H9 (cell line): ENCODE data around the gene ARHGEF10L. TPM values are rescaled to one million over a fixed set of nuclear protein-coding genes. Genes with fewer than 3 reads are reported as not detected.

Experiments used
- DNase-seq: peaks from one replicate; pipeline ENCODE4 v3.0.0-alpha.2; 2017
- H2AFZ ChIP-seq: one replicate; pipeline ENCODE4 v1.6.1; 2013; ENCODE audit warnings: mild to moderate bottlenecking, low read length, control low read depth, moderate library complexity
- H2AK5ac ChIP-seq: 2 replicates; pipeline ENCODE4 v1.6.1; 2013; ENCODE audit warnings: low read length, control low read depth, mixed read lengths; ENCODE audit not compliant: insufficient read length
- H2BK120ac ChIP-seq: one replicate; pipeline ENCODE4 v1.6.1; 2013; ENCODE audit warnings: low read depth, mild to moderate bottlenecking, low read length, control low read depth, inconsistent platforms; ENCODE audit not compliant: poor library complexity, severe bottlenecking
- H2BK12ac ChIP-seq: 2 replicates; pipeline ENCODE4 v1.6.1; 2013; ENCODE audit warnings: low read length, control low read depth, mixed read lengths, low read depth; ENCODE audit not compliant: insufficient read length
- H2BK15ac ChIP-seq: 2 replicates; pipeline ENCODE4 v1.6.1; 2013; ENCODE audit warnings: low read depth, low read length, control low read depth
- H2BK20ac ChIP-seq: one replicate; pipeline ENCODE4 v1.6.1; 2013; ENCODE audit warnings: low read depth, mild to moderate bottlenecking, low read length, control low read depth, inconsistent platforms; ENCODE audit not compliant: poor library complexity, severe bottlenecking
- H2BK5ac ChIP-seq: 2 replicates; pipeline ENCODE4 v1.6.1; 2013; ENCODE audit warnings: low read length, control low read depth, mixed read lengths; ENCODE audit not compliant: insufficient read length
- H3K14ac ChIP-seq: 2 replicates; pipeline ENCODE4 v1.6.1; 2013; ENCODE audit warnings: low read length, control low read depth; ENCODE audit not compliant: insufficient read depth
- H3K18ac ChIP-seq: 2 replicates; pipeline ENCODE4 v1.6.1; 2013; ENCODE audit warnings: low read depth, mild to moderate bottlenecking, mixed read lengths, low read length, control low read depth; ENCODE audit not compliant: insufficient read length
- H3K23ac ChIP-seq: 2 replicates; pipeline ENCODE4 v1.6.1; 2013; ENCODE audit warnings: low read length, control low read depth, mixed read lengths, low read depth; ENCODE audit not compliant: insufficient read length
- H3K23me2 ChIP-seq: 2 replicates; pipeline ENCODE4 v1.6.1; 2013; ENCODE audit warnings: low read depth, mild to moderate bottlenecking, mixed read lengths, low read length, control low read depth; ENCODE audit not compliant: insufficient read length, poor library complexity, severe bottlenecking
- H3K27ac ChIP-seq: 2 replicates; pipeline ENCODE4 v1.5.1; 2013; ENCODE audit warnings: low read length, control low read depth, mixed read lengths, low read depth; ENCODE audit not compliant: insufficient read length
- H3K27me3 ChIP-seq: 2 replicates; pipeline ENCODE4 v1.6.1; 2013; ENCODE audit warnings: low read length, control low read depth, inconsistent platforms; ENCODE audit not compliant: insufficient read depth
- H3K4ac ChIP-seq: 2 replicates; pipeline ENCODE4 v1.6.1; 2013; ENCODE audit warnings: low read depth, mild to moderate bottlenecking, control low read depth, inconsistent platforms, low read length, moderate library complexity
- H3K4me1 ChIP-seq: 2 replicates; pipeline ENCODE4 v1.6.1; 2013; ENCODE audit warnings: low read length, control low read depth, inconsistent platforms; ENCODE audit not compliant: insufficient read depth
- H3K4me2 ChIP-seq: 2 replicates; pipeline ENCODE4 v1.6.1; 2013; ENCODE audit warnings: low read length, control low read depth, mixed read lengths; ENCODE audit not compliant: insufficient read length, insufficient read depth
- H3K56ac ChIP-seq: 2 replicates; pipeline ENCODE4 v1.6.1; 2013; ENCODE audit warnings: low read depth, mild to moderate bottlenecking, mixed read lengths, low read length, control low read depth; ENCODE audit not compliant: insufficient read length
- H3K79me1 ChIP-seq: 2 replicates; pipeline ENCODE4 v1.6.1; 2013; ENCODE audit warnings: low read depth, mild to moderate bottlenecking, moderate library complexity, low read length, control low read depth, inconsistent platforms; ENCODE audit not compliant: insufficient read depth, poor library complexity, severe bottlenecking
- H3K79me2 ChIP-seq: 2 replicates; pipeline ENCODE4 v1.6.1; 2013; ENCODE audit warnings: low read length, control low read depth, inconsistent platforms; ENCODE audit not compliant: insufficient read depth
- H3K9ac ChIP-seq: 2 replicates; pipeline ENCODE4 v1.6.1; 2013; ENCODE audit warnings: low read length, control low read depth, mixed read lengths; ENCODE audit not compliant: insufficient read length; ENCODE audit errors: extremely low read depth
- H3K9me3 ChIP-seq: one replicate; pipeline ENCODE4 v1.6.1; 2013; ENCODE audit warnings: low read depth, low read length, inconsistent platforms; ENCODE audit not compliant: control insufficient read depth
- H3T11ph ChIP-seq: one replicate; pipeline ENCODE4 v1.6.1; 2013; ENCODE audit warnings: mild to moderate bottlenecking, low read length, control low read depth, inconsistent platforms
- H4K20me1 ChIP-seq: one replicate; pipeline ENCODE4 v1.6.1; 2013; ENCODE audit not compliant: control insufficient read depth, insufficient read length, insufficient read depth
- H4K5ac ChIP-seq: 2 replicates; pipeline ENCODE4 v1.6.1; 2013; ENCODE audit warnings: low read depth, mild to moderate bottlenecking, mixed read lengths, low read length, control low read depth; ENCODE audit not compliant: insufficient read length
- H4K8ac ChIP-seq: replicated peaks from 2 replicates; pipeline ENCODE4 v1.6.1; 2013; ENCODE audit warnings: low read length, control low read depth, mixed read lengths, low read depth; ENCODE audit not compliant: insufficient read length
- H4K91ac ChIP-seq: 2 replicates; pipeline ENCODE4 v1.6.1; 2013; ENCODE audit warnings: low read depth, mild to moderate bottlenecking, moderate library complexity, mixed read lengths, low read length, control low read depth; ENCODE audit not compliant: insufficient read length
- H3K27ac Mint-ChIP-seq, 3 experiments: 2 replicates in 2 of 3; 3 replicates in 1 of 3; pipeline ENCODE4 v1.8.0; 2020 to 2021; ENCODE audit warnings: mixed read lengths in 3 of 3, mild to moderate bottlenecking in 1 of 3, moderate library complexity in 1 of 3
- H3K27me3 Mint-ChIP-seq: 2 replicates; pipeline ENCODE4 v1.8.0; 2021; ENCODE audit warnings: low read depth, mild to moderate bottlenecking, moderate library complexity, mixed read lengths
- H3K36me3 Mint-ChIP-seq, 3 experiments: 2 replicates in 2 of 3; 3 replicates in 1 of 3; pipeline ENCODE4 v1.8.0; 2020 to 2021; ENCODE audit warnings: low read depth in 3 of 3, mixed read lengths in 3 of 3; ENCODE audit not compliant: insufficient read depth in 1 of 3
- H3K4me1 Mint-ChIP-seq, 2 experiments: 2 replicates each; pipeline ENCODE4 v1.8.0; 2020; ENCODE audit warnings: mixed read lengths in 2 of 2
- H3K4me3 Mint-ChIP-seq, 2 experiments: 2 replicates in 1 of 2; 3 replicates in 1 of 2; pipeline ENCODE4 v1.8.0; 2020 to 2021; ENCODE audit warnings: mild to moderate bottlenecking in 2 of 2, mixed read lengths in 2 of 2, moderate library complexity in 1 of 2
- H3K9me3 Mint-ChIP-seq, 2 experiments: 2 replicates in 1 of 2; 3 replicates in 1 of 2; pipeline ENCODE4 v1.8.0; 2020; ENCODE audit warnings: mild to moderate bottlenecking in 2 of 2, mixed read lengths in 2 of 2, moderate library complexity in 1 of 2
- WGBS: extraction: QIAGEN DNeasy Blood & Tissue Kit; methylation state at CpG from one replicate; pipeline ENCODE4 v1.1.7; 2013; ENCODE audit warnings: missing lambda C conversion rate, low lambda C conversion rate, mixed read lengths; ENCODE audit not compliant: insufficient read length; ENCODE audit errors: extremely low coverage; 5-methylcytosine and 5-hydroxymethylcytosine counted together
- total RNA-seq: library from RNA; stranded (reverse); gene quantifications from 2 replicates; pipeline ENCODE4 v1.2.1, GENCODE V29; 2021
- TF ChIP-seq, protein P1 (sequence below): fragments of 200-600 bp; sonication (generic); conservative IDR thresholded peaks from 3 replicates; pipeline ENCODE4 v1.8.0; 2021; ENCODE audit warnings: antibody characterized with exemption, mild to moderate bottlenecking

Gene ARHGEF10L
- total RNA-seq, 1 experiment from 2014 or later, result 20.2 TPM

DNA sequence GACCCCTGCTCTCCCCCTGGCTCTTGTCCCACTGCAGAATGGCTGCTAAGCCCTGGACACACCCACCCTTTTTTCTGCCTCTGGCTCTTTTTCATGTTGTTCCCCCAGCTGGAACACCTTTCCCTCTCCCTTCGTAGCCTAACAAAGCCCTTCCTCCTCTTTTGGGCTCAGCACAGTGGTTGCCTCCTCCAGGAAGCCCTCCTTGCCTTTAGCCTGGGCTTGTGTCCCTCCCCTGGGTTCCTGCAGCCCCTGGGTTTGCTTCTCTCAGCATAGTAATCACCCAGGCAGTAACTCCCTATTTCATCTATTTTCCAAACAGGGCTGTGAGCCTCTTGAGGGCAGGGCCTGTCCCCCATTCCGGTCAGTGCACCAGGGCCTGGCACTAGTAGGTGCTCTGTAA is 195.8 kb downstream of the ARHGEF10L start:
- H3K4me3 Mint-ChIP-seq, result no peak overlapping the region
- Histone ChIP-seq H3K79me2 (no peaks in the 10 kb centered on the region), H4K91ac (no peak overlapping the region), H3K9ac (no peak overlapping the region), H2AFZ (no peak overlapping the region), H3K14ac (no peak overlapping the region), H3K18ac (no peak overlapping the region), H2BK120ac (no peak overlapping the region), H3K4me1 (no peaks in the 10 kb centered on the region), H2BK5ac (no peak overlapping the region), H3K23me2 (no peaks in the 10 kb centered on the region), H3K4me2 (no peak overlapping the region), H3K27ac (no peak overlapping the region), H3K79me1 (no peaks in the 10 kb centered on the region), H3K4ac (no peak overlapping the region), H2BK15ac (no peak overlapping the region), H3K23ac (no peak overlapping the region), H4K8ac (no peak overlapping the region), H2BK20ac (no peak overlapping the region), H4K20me1 (no peaks in the 10 kb centered on the region), H2AK5ac (no peak overlapping the region), H3T11ph (no peak overlapping the region), H3K56ac (no peak overlapping the region), H3K9me3 (no peaks in the 10 kb centered on the region), H2BK12ac (no peak overlapping the region), H3K27me3 (no peaks in the 10 kb centered on the region; the same call in 1 of the 2 replicates), H4K5ac (no peak overlapping the region)
- H3K27ac Mint-ChIP-seq, result peak overlapping the region in 1 of 3 experiments; percentile 72; a peak in 1 of 7 replicates
- no peak for DNase-seq
- WGBS, result no CpG with 5 or more reads among the region's 2 CpGs
- peaks cover 13 to 33% of the 10 kb centered on the region in 2 experiments for H3K4me1 Mint-ChIP-seq
- TF ChIP-seq, protein P1, sequence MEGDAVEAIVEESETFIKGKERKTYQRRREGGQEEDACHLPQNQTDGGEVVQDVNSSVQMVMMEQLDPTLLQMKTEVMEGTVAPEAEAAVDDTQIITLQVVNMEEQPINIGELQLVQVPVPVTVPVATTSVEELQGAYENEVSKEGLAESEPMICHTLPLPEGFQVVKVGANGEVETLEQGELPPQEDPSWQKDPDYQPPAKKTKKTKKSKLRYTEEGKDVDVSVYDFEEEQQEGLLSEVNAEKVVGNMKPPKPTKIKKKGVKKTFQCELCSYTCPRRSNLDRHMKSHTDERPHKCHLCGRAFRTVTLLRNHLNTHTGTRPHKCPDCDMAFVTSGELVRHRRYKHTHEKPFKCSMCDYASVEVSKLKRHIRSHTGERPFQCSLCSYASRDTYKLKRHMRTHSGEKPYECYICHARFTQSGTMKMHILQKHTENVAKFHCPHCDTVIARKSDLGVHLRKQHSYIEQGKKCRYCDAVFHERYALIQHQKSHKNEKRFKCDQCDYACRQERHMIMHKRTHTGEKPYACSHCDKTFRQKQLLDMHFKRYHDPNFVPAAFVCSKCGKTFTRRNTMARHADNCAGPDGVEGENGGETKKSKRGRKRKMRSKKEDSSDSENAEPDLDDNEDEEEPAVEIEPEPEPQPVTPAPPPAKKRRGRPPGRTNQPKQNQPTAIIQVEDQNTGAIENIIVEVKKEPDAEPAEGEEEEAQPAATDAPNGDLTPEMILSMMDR, result no peak
- no peaks in the 10 kb centered on the region for H3K36me3 Mint-ChIP-seq
- H3K27me3 Mint-ChIP-seq, result no peaks in the 10 kb centered on the region; the same call in 1 of the 2 replicates
- no peaks in the 10 kb centered on the region for H3K9me3 Mint-ChIP-seq
